Fibroblast of skin of scalp (primary cell): ENCODE data around the gene CXXC5.

Experiments
- DNase-seq: peaks from one replicate; pipeline ENCODE4 v3.0.0-alpha.2; 2013

The CXXC5 gene

GRCh38 chr5:139695178-139695573 lies 47.0 kb downstream of the CXXC5 start:
- no peak for DNase-seq

- DNase-seq = no peak
These were observed 48.2 kb downstream of the CXXC5 start for GRCh38 chr5:139696167-139696893.

- peak; percentile 99 for DNase-seq
These were observed 48.9 kb downstream of the CXXC5 start for GRCh38 chr5:139696894-139697658.

DNA sequence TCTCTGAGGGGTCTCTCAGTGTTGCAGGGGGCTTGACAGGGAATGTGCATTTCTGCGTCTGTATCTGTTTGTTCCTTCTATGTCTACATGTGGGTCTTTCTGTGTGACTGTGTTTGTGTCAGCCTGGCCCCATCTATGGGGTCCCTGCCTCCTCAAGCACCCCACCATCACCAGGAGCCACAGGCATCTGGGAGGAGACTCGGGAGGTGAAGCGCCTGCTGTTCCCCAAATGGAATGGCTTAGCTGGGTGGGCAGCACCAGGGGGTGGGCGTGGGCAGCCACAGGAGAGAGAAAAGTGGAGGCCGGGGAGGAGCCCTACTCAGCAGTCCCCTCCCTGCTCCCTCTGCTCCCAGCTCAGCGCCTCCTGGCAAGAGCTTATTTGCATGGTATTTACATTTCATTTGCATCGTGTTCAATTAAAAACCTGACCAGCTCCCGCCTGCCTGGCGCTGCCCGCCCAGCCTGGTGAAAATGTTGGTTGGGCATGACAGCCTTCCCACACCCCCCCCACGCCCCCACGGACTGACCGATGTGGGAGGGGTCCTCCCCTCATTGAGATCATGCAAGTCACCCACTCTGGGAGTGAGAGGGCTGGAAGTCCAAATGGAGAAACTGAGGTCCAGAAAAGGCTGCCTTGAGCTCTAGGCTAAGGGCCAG lies 50.5 kb downstream of the CXXC5 start:
- DNase-seq = peak; percentile 96

- no peak for DNase-seq
These were observed 51.2 kb downstream of the CXXC5 start for GRCh38 chr5:139699351-139699750.

DNA sequence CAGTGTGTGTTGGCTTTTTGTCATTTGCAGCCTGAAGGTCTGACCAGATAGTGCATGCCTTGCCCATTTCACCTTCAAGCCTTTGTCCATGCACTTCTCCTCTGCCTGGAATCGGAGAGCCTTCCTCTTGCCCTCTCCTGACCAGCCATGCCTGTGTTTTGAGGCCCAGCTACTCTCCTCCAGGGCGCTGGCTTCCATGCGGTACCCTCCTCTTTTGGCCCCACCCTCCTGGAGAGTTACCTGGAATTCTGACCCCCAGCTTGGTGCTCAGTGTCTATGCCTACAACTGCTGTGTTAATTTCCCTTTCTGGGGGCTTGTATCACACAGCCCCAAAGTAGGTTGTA lies 52.5 kb downstream of the CXXC5 start:
- DNase-seq = no peak

GRCh38 chr5:139701056-139701741 lies 53.0 kb downstream of the CXXC5 start:
- DNase-seq = no peak

DNA sequence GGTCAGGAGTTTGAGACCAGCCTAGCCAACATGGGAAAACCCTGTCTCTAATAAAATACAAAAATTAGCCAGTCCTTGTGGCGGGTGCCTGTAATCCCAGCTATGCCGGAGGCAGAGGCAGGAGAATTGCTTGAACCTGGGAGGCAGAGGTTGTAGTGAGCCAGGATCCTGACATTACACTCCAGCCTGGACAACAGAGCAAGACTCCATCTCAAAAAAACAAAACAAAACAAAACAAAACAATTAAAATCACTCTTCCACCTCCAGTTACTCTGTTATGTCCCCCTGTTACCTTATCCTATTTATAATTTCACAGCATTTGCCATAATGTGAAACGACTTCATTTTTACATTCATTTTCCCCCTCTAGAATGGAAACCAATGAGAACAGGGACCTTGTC lies 54.4 kb downstream of the CXXC5 start:
- no peak for DNase-seq

DNA sequence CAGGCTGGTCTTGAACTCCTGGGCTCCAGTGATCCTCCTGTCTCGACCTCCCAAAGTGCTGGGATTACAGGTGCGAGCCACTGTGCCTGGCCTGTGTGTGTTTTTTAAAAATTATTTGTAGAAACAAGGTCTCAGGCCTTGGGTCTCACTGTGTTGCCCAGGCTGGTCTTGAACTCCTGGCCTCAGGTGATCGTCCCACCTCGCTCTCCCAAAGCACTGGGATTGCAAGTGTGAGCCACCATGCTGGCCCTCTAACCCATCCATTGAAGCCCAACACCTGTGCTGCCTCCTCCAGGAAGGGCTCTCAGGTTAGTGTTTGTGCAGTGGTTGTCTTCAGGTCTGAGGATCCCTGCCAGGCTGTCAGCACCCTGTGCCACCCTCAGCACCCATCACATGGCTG lies 56.6 kb downstream of the CXXC5 start:
- no peak for DNase-seq

DNA sequence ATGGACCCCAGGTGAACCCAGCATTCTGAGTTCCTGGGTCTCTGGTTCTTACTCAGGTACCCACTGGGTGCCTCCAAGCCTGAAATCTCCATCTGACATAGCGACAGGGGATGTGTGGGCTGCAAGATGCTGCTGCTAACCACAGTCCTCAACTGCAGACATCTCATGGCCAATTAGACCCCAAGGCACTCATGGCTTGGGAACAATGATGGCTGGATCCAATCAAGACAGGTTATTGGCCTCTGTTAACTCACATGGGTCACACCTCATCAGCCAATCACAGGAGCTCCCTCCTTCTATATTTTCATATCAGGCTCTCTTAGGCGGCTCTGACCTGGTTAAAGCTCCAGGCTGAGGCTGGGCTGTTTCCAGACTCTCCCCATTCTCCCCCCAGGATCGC lies 57.0 kb downstream of the CXXC5 start:
- no peak for DNase-seq

DNA sequence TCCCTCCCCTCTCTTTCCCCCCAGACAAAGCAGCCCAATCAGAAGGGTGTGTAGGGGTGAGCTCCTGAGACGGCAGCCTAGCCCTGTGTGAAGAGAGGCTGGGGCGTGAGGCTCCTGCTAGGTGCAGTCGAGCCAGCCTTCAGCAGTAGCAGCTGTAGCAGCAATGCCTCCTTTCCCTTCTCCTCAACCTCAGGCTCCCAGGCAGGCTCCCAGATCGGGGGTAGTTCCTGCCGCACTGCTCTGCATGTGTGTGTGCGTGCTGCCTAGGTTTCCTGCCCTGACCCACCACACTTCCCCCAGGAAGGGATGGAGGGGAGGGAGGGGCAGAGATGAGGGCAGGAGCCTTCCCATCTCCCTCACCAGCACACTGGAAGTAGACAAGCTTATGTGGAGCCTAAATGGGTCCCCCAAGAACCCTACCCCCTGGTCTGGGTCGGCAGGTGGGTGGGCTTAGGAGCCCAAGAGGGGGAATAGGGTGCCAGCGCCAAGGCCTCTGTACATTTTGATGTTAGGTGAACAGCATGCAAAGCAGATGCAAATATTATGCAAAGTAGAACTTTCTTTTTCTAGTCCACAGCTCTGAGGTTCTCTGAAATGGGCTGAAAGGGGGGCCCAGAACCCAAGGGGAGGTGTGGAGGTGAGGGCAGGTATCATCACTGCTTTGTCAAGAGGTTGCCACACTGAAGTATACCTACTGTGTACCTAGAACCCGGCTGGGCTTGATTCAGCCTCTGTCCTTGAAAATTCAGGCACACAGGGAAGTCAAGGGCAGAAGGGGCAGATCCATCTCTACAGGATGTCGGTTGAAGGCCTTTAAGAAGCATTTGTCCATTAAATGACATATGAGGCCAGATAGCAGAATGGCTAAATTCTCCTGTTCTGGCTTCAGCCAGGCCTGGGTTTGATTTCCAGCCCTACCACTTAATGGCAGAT lies 57.8 kb downstream of the CXXC5 start:
- no peak for DNase-seq

DNA sequence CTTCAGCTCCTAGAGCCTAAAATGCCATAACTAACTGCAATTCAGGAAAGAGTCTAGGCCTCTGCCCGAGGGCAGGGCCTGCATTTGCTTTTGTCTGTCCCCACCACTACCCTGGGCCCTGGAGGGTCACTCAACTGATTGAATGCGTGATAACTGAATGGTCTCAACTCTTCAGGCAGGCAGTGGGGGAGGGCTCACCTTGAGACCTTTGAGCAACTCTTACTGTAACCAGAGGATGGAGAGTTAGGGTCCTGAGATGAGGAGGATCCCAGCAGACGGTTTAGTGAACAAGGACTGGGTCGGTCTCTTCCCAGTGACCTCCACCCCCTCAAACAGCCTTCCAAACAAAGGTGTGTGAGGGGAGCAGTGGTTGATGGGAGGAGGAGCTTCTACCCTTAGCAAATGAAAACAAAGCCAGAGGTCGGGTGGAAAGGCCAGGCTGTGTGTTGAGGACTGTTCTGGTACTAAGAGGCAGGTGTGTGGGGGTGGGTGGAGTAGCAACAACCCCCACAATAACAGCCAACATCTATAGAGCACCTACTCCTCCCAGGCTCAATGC lies 59.4 kb downstream of the CXXC5 start:
- no peak for DNase-seq

DNA sequence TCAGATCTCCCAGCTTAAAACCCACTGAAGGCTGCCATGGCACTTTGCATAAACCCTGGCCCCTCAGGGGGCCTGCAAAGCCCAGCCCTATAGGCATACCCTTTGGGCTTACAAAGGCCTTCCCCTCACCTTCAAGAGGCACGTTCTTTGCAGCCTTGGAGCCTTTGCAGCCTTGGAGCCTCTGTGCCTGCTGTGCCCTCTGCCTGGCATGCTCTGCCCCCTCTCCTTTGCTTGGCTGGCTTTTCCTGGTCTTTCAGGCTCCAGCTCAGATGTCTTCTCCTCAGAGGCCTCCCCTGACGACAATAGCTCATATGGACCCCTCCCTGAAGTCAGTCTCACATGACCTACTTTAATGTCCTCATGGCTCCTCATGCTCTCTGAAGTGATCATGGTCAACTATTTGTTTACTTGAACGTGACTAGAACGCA lies 60.3 kb downstream of the CXXC5 start:
- DNase-seq = no peak

DNA sequence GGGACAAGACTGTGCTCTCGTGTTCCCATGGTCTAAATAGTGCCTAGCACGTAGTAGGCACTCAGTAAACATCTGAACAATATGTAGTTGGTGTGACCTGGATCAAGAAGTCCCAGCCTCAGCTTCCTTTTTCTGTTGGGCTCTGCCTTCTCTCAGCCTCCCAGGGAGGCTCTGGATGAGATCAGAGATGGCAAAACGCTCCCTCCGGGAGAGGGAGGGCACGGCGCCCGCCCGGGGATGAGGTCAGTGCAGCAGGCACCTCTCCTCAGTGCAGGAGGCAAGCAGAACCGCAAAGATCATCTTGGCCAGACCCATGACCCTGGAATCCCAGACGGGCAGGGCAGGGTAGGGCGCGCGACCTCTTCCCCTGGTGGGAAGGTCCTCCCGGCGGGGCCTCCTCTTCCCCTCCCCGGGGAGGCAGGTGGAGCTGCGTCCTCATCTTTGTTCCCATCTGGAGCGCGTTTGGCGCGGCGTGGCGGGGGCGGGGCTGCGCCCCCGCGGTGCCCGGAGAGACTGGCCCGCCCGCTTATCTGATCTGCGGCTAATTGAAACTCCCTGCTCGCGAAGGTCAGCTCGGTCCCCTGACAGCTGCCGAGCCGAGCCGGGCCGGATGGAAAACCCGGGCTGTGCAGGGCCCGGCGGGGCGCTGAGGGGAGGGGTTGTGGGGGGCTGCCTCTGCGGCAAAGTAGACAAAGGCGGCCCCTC lies 60.9 kb downstream of the CXXC5 start:
- DNase-seq = peak; percentile 85

- peak; percentile 68 for DNase-seq
These were observed 61.6 kb downstream of the CXXC5 start for GRCh38 chr5:139709582-139710318.

- DNase-seq = peak; percentile 81
These were observed 62.3 kb downstream of the CXXC5 start for GRCh38 chr5:139710319-139711066.

DNA sequence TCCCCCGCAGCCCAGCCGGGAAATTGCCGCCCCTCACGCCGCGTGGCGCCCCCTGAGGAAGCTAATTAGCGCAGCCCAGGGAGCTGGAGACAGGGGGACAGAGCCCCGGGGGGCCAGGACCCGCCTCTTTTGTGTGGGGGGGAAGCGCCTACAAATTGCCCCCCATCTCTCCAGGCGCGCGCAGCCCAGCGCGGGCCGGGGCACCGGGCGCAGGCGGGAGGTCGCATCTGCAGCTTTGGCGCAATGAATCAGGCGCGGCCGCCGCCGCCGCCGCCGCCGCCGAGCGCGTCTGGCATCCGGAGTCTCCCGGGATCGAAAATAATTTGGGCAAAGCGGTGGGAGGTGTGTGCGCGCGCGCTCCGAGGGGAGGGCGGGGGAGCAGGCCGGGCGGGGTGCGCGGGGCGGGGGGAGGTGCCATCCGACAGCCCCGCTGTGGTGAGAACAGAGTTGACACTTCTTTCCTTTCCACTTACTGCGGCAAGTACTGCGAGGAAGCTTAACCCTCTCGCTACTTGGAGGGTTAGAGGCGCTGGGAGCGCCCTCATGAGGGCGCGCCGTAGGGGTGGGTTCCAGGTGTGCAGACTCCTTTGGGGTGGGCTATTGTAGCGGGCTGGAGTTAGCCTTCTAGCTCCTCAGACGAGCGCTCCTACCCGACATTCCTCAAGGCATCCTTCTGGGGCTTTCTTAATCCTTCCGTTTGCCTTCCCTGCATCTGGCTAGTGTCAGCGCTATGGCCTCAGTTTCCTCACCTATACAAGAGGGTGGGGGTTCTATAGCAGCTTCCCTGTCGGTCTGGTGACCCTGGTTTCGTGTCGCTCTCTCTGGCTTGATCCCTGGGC lies 63.1 kb downstream of the CXXC5 start:
- peak; percentile 87 for DNase-seq

DNA sequence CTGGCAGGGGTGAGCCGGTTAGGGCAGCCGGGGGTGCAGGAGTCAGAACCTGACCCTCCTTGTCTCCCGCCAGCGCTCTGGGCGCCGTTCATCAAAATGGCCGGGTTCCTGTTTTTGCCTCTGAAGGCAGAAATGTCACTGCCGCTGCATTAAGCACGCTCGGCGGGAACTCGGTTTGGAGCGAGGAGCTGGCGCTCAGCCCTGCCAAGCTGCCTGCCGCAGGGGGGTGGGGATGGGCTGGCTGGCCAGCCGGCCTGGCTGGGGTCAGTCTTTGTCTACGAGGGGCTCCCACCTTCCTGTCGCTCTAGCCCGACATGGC lies 63.7 kb downstream of the CXXC5 start:
- DNase-seq = no peak

DNA sequence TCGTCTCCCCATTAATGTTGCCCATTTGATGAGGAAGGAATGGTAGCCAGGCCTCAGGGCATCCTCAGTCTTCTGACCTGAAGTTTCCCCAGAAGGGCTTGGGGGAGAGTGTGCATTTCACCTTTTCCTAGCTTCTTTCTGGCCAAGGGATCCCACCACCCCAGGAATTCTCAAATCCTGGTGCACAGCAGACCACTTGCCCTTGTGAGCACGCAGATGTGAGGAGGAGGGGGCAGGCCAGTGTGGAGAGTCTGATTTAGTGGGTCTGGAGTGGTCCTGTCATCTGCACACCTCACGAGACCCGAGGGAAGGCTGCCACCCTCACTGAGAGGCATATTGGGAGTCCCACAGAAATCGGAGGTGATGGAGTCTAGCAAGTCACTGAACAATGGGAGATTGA lies 64.3 kb downstream of the CXXC5 start:
- no peak for DNase-seq
